H1 (cell line): ENCODE data around the gene SH2D1B. TPM values are rescaled to one million over a fixed set of nuclear protein-coding genes. Genes with fewer than 3 reads are reported as not detected.
A peak's percentile ranks its signal among the peaks of the same experiment; 100 is the strongest.

Experiments
- CTCF ChIA-PET: fragments of 300-600 bp; sonication (Branson Sonifier 250); formaldehyde crosslinking; loops from one replicate; lab custom pipeline; 2021; ENCODE audit not compliant: partially characterized antibody; lab: Charles Lee
- POLR2A ChIA-PET: fragments of 300-600 bp; sonication (Branson Sonifier 250); formaldehyde crosslinking; loops from one replicate; lab custom pipeline; 2021; ENCODE audit warnings: inconsistent platforms; ENCODE audit not compliant: partially characterized antibody; lab: Charles Lee
- DNase-seq, 2 experiments: peaks; one replicate each; pipeline versions ENCODE4 v3.0.0 to v3.0.0-alpha.2; 2010 to 2022; ENCODE audit warnings: low spot score in 2 of 2, low read depth in 1 of 2, mixed read lengths in 1 of 2
- FAIRE-seq: peaks from 2 replicates; lab custom pipeline; 2011; peaks lifted over from hg19 to GRCh38; lab: Jason Lieb, UNC
- H2AFZ ChIP-seq: 2 replicates; pipeline ENCODE4 v1.8.1; 2012; ENCODE audit warnings: low read length, inconsistent platforms
- H2AK5ac ChIP-seq: 2 replicates; pipeline ENCODE4 v1.6.1; 2013; ENCODE audit warnings: low read depth, low read length
- H2BK120ac ChIP-seq: replicated peaks from 2 replicates; pipeline ENCODE3; 2013; ENCODE audit warnings: low read depth, low read length, inconsistent platforms
- H2BK12ac ChIP-seq: 2 replicates; pipeline ENCODE4 v1.6.1; 2013; ENCODE audit warnings: low read depth, low read length
- H2BK15ac ChIP-seq: 2 replicates; pipeline ENCODE4 v1.6.1; 2013; ENCODE audit warnings: low read length
- H2BK20ac ChIP-seq: 2 replicates; pipeline ENCODE4 v1.6.1; 2013; ENCODE audit warnings: low read length
- H2BK5ac ChIP-seq: 2 replicates; pipeline ENCODE4 v1.6.1; 2013; ENCODE audit warnings: low read depth, low read length
- H3K14ac ChIP-seq: 2 replicates; pipeline ENCODE4 v1.6.1; 2013; ENCODE audit warnings: inconsistent platforms; ENCODE audit not compliant: insufficient read length
- H3K18ac ChIP-seq: 2 replicates; pipeline ENCODE4 v1.6.1; 2013; ENCODE audit warnings: low read length; ENCODE audit errors: extremely low read depth
- H3K23ac ChIP-seq: 2 replicates; pipeline ENCODE4 v1.6.1; 2013; ENCODE audit warnings: inconsistent platforms; ENCODE audit not compliant: insufficient read length
- H3K23me2 ChIP-seq: 2 replicates; pipeline ENCODE4 v1.6.1; 2013; ENCODE audit warnings: low read depth, low read length
- H3K27ac ChIP-seq: 2 replicates; pipeline ENCODE4 v1.6.1; 2011; ENCODE audit warnings: low read depth, low read length, inconsistent platforms
- H3K27me3 ChIP-seq, 4 experiments: replicated peaks in 1 of 4; 1 replicate in 1 of 4; 2 replicates in 3 of 4; pipeline versions ENCODE4 v1.6.1 to v1.8.1; 2011 to 2013; ENCODE audit warnings: low read length in 3 of 4, mild to moderate bottlenecking in 3 of 4, inconsistent platforms in 2 of 4, mixed read lengths in 2 of 4, moderate library complexity in 1 of 4; ENCODE audit not compliant: control insufficient read depth in 3 of 4, insufficient read depth in 3 of 4; ENCODE audit errors: extremely low read depth in 1 of 4
- H3K36me3 ChIP-seq, 4 experiments: 2 replicates each; pipeline versions ENCODE4 v1.6.1 to v1.8.1; 2011 to 2013; ENCODE audit warnings: mild to moderate bottlenecking in 4 of 4, low read length in 3 of 4, moderate library complexity in 2 of 4, control low read depth in 1 of 4, inconsistent platforms in 1 of 4; ENCODE audit not compliant: insufficient read depth in 4 of 4, control insufficient read depth in 2 of 4
- H3K4ac ChIP-seq: replicated peaks from 2 replicates; pipeline ENCODE3; 2013; ENCODE audit warnings: low read length, low read depth, mixed read lengths, inconsistent platforms; ENCODE audit not compliant: insufficient read length
- H3K4me1 ChIP-seq, 4 experiments: replicated peaks in 1 of 4; 1 replicate in 1 of 4; 2 replicates in 3 of 4; pipeline versions ENCODE4 v1.6.1 to v1.8.1; 2011 to 2013; ENCODE audit warnings: low read length in 3 of 4, inconsistent platforms in 2 of 4, mixed read lengths in 1 of 4; ENCODE audit not compliant: insufficient read depth in 4 of 4, control insufficient read depth in 3 of 4
- H3K4me2 ChIP-seq, 2 experiments: 2 replicates each; pipeline versions ENCODE4 v1.6.1 to v1.8.1; 2011 to 2013; ENCODE audit warnings: low read depth in 2 of 2, low read length in 2 of 2, control low read depth in 1 of 2, inconsistent platforms in 1 of 2, mild to moderate bottlenecking in 1 of 2; ENCODE audit not compliant: insufficient read depth in 1 of 2
- H3K4me3 ChIP-seq, 4 experiments: fragments of 200-600, 300-600 bp in 1 of 4; sonication (generic), shearing (Covaris generic), sonication (Bioruptor Twin) in 1 of 4; 2 replicates each; pipeline versions ENCODE4 v1.5.1 to v1.8.1; 2011 to 2016; ENCODE audit warnings: low read length in 4 of 4, low read depth in 3 of 4, control low read depth in 2 of 4, inconsistent platforms in 2 of 4, mild to moderate bottlenecking in 2 of 4, mixed read lengths in 1 of 4, moderate library complexity in 1 of 4; ENCODE audit not compliant: insufficient read depth in 2 of 4; ENCODE audit errors: extremely low read depth in 1 of 4
- H3K56ac ChIP-seq: replicated peaks from 2 replicates; pipeline ENCODE3; 2013; ENCODE audit warnings: low read depth, mild to moderate bottlenecking, mixed read lengths, low read length, inconsistent platforms; ENCODE audit not compliant: insufficient read length
- H3K79me1 ChIP-seq: 2 replicates; pipeline ENCODE4 v1.6.1; 2013; ENCODE audit warnings: low read depth, low read length, control low read depth
- H3K79me2 ChIP-seq, 2 experiments: 2 replicates each; pipeline versions ENCODE4 v1.6.1 to v1.8.1; 2012 to 2013; ENCODE audit warnings: low read length in 2 of 2, mild to moderate bottlenecking in 2 of 2, inconsistent platforms in 1 of 2; ENCODE audit not compliant: insufficient read depth in 2 of 2, control insufficient read depth in 1 of 2
- H3K9ac ChIP-seq, 4 experiments: replicated peaks in 1 of 4; 1 replicate in 1 of 4; 2 replicates in 3 of 4; pipeline versions ENCODE4 v1.6.1 to v1.8.1; 2011 to 2013; ENCODE audit warnings: low read depth in 3 of 4, low read length in 3 of 4, control low read depth in 2 of 4, mild to moderate bottlenecking in 2 of 4, moderate library complexity in 2 of 4, inconsistent platforms in 1 of 4; ENCODE audit errors: extremely low read depth in 1 of 4
- H3K9me3 ChIP-seq, 2 experiments: 2 replicates each; pipeline versions ENCODE4 v1.6.1 to v1.8.1; 2012 to 2013; ENCODE audit warnings: mild to moderate bottlenecking in 2 of 2, moderate library complexity in 2 of 2, control low read depth in 1 of 2, inconsistent platforms in 1 of 2, low read depth in 1 of 2, low read length in 1 of 2, mixed read lengths in 1 of 2; ENCODE audit not compliant: insufficient read depth in 2 of 2
- H4K20me1 ChIP-seq, 2 experiments: replicated peaks in 1 of 2; 2 replicates each; pipeline versions ENCODE3 to v1.8.1; 2011 to 2013; ENCODE audit warnings: inconsistent platforms in 2 of 2, low read length in 2 of 2, mild to moderate bottlenecking in 1 of 2; ENCODE audit not compliant: insufficient read depth in 2 of 2, control insufficient read depth in 1 of 2
- H4K5ac ChIP-seq: 2 replicates; pipeline ENCODE4 v1.6.1; 2013; ENCODE audit warnings: low read length, low read depth, mixed read lengths, inconsistent platforms; ENCODE audit not compliant: insufficient read length
- H4K8ac ChIP-seq: 2 replicates; pipeline ENCODE4 v1.8.0; 2013; ENCODE audit warnings: mild to moderate bottlenecking, moderate library complexity, low read length, inconsistent platforms; ENCODE audit not compliant: insufficient read depth; ENCODE audit errors: extremely low read depth
- H4K91ac ChIP-seq: replicated peaks from 2 replicates; pipeline ENCODE3; 2013; ENCODE audit warnings: low read length, mixed read lengths, inconsistent platforms; ENCODE audit not compliant: insufficient read length
- BCL11A ChIP-seq, 2 experiments: IDR thresholded peaks; one replicate each; pipeline ENCODE4 v1.6.1; 2011; ENCODE audit warnings: low read depth in 2 of 2, low read length in 2 of 2, mild to moderate bottlenecking in 2 of 2
- CREB1 ChIP-seq: IDR thresholded peaks from 2 replicates; pipeline ENCODE4 v1.6.1; 2012; ENCODE audit warnings: inconsistent platforms
- SIN3A ChIP-seq, 2 experiments: IDR thresholded peaks in 1 of 2; conservative IDR thresholded peaks in 1 of 2; 2 replicates each; pipeline ENCODE4 v1.6.1; 2011 to 2012; ENCODE audit warnings: low read length in 2 of 2, improper control_type of control experiment in 1 of 2, low read depth in 1 of 2, mild to moderate bottlenecking in 1 of 2
- TBP ChIP-seq: IDR thresholded peaks from 2 replicates; pipeline ENCODE4 v1.6.1; 2011; ENCODE audit warnings: low read depth, low read length, improper control_type of control experiment
- ZNF274 ChIP-seq: IDR thresholded peaks from 2 replicates; pipeline ENCODE4 v1.7.0; 2012; ENCODE audit warnings: low read length, borderline replicate concordance; ENCODE audit errors: extremely low read depth
- WGBS, 2 experiments: shearing (Covaris generic) in 1 of 2; methylation state at CpG; one replicate each; pipeline versions ENCODE4 v1.1.6 to v1.1.7; 2013 to 2015; ENCODE audit warnings: low lambda C conversion rate in 2 of 2, mixed read lengths in 2 of 2, inconsistent platforms in 1 of 2, low coverage in 1 of 2, missing lambda C conversion rate in 1 of 2; ENCODE audit not compliant: insufficient replicate concordance in 2 of 2, insufficient coverage in 1 of 2, insufficient read length in 1 of 2; ENCODE audit errors: extremely low coverage in 1 of 2, missing lambda C conversion rate in 1 of 2; 5-methylcytosine and 5-hydroxymethylcytosine counted together
- polyA plus RNA-seq, 7 experiments: library from polyadenylated mRNA; depleted of rRNA in 3 of 7; stranded (reverse) in 5 of 7; unstranded in 2 of 7; fragments of >200 nt in 5 of 7; fragments of 200-250 nt in 2 of 7; gene quantifications; 1 replicate in 5 of 7; 2 replicates in 1 of 7; 4 replicates in 1 of 7; pipeline versions ENCODE4 v1.2.1 to v1.2.3, GENCODE V29; 2011 to 2013; ENCODE audit warnings: missing spikeins in 2 of 7, mixed read lengths in 2 of 7
- total RNA-seq: library from RNA; stranded (reverse); fragmentation: NEBNext Ultra II Directional; extraction: Animal tissue kit (Norgen Biotek cat#: 25700); gene quantifications from 2 replicates; pipeline ENCODE4 v1.2.1, GENCODE V29; 2021

Gene SH2D1B
- total and polyA plus RNA-seq, 2 of the 8 experiments (the other 6 are each of a cell fraction or from before 2014, with no cell fraction given): not detected

GRCh38 chr1:162397039-162397448, 14.9 kb downstream of the SH2D1B start:
- Histone ChIP-seq H3K23ac (no peak overlapping the region), H3K4me2 (no peak overlapping the region), H3K18ac (no peak overlapping the region), H2AK5ac (no peak overlapping the region), H2BK12ac (no peak overlapping the region), H3K23me2 (no peaks in the 10 kb centered on the region), H3K4me3 (no peak overlapping the region), H3K79me2 (no peaks in the 10 kb centered on the region), H3K27me3 (no peaks in the 10 kb centered on the region), H2BK5ac (no peak overlapping the region), H2BK20ac (no peak overlapping the region; the same call in 1 of the 2 replicates), H3K36me3 (no peaks in the 10 kb centered on the region), H3K9me3 (no peaks in the 10 kb centered on the region), H3K14ac (no peak overlapping the region), H4K20me1 (no peaks in the 10 kb centered on the region), H3K56ac (no peak overlapping the region), H2BK120ac (no peak overlapping the region), H4K8ac (no peak overlapping the region), H2BK15ac (no peak overlapping the region), H2AFZ (no peak overlapping the region), H3K27ac (no peak overlapping the region), H3K9ac (no peak overlapping the region), H3K4me1 (peaks cover 2 to 13% (median 5%) of the 10 kb centered on the region in 4 experiments; a peak in 3 of 7 replicates), H4K91ac (no peak overlapping the region), H3K4ac (no peak overlapping the region), H3K79me1 (no peaks in the 10 kb centered on the region), H4K5ac (no peak overlapping the region)
- TF ChIP-seq ZNF274 (no peak), BCL11A (IDR thresholded peaks at IDR 0.05; ENCODE audit: low read depth in 2 of 2, low read length in 2 of 2) (no peak), SIN3A (conservative IDR thresholded peaks at IDR 0.05 in 1 of 2, IDR thresholded peaks at IDR 0.05 in 1 of 2; ENCODE audit: low read depth in 1 of 2, low read length in 2 of 2) (no peak), TBP (no peak), CREB1 (no peak)
- POLR2A ChIA-PET: no interaction called here
- FAIRE-seq (no peak), DNase-seq (peak in 1 of 2 experiments; percentile 14)
- CTCF ChIA-PET: interaction anchor here (0.6 to 2.2 kb wide), 3 partner anchors 8 to 152 kb away, joined by 3 to 11 read pairs (median 3); no protein-coding TSS in a partner anchor
- WGBS, 2 experiments: 81% methylated on average over 3 of the region's 3 CpGs; no CpG with 5 or more reads in 1 of the 2 experiments
